SK-N-MC (cell line): ENCODE measurements around the gene ZDHHC14.

Experiments
- EZH2 ChIP-seq: fragments of 200-600 bp; sonication (generic); IDR thresholded peaks from one replicate; pipeline ENCODE4 v1.6.1; 2017; ENCODE audit warnings: antibody characterized with exemption
- POLR2AphosphoS5 ChIP-seq: IDR thresholded peaks from 2 replicates; pipeline ENCODE4 v1.6.1; 2012; ENCODE audit warnings: mild to moderate bottlenecking, low read depth, low read length, borderline replicate concordance

DNA sequence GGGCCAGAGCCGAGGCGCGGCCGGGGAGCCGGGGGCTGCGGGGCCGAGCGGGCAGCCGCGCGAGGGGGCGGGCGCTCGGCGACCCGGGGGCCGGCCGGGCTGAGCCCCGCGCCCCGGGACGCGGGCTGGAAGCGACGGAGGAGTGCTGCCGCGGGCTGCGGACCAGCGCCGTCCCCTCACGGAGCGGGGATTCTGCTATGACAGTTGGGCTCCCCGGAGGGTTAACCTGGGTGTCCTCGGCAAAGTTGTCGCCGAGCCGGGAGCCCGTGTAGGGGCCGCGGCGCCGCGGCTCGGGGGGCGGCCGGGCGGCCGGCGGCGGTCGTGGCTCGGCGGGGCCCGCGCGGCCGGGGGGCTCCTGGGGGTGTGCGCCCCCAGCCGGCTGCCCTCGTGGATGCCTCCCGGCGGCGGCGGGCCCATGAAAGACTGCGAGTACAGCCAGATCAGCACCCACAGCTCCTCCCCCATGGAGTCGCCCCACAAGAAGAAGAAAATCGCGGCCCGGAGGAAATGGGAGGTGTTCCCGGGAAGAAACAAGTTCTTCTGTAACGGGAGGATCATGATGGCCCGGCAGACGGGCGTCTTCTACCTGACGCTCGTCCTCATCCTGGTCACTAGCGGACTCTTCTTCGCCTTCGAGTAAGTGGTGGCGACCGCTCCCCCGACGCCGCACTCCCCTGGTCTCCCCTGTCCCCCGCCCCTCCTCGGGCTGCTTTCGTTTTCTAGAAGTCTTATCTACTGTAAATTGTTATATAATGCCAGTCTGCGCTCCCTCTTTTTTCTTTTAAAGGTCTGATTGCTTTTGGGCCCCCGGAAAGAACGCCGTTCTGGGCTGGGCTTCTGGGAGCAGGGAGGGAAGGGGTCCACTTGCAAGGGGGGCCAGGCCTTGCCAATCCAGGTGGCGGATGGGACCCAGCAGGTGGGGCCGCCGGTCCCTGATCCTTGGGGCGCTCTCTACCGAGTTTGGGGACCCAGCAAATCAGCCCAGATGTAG lies 936 bp downstream of the ZDHHC14 start:
- no peak for TF ChIP-seq POLR2AphosphoS5
- no peak for TF ChIP-seq EZH2
